ENCODE results near the gene AUNIP. TPM values are rescaled to one million over a fixed set of nuclear protein-coding genes. Genes with fewer than 3 reads are reported as not detected.

AUNIP gene
- total RNA-seq, 6 donors from 2014 or later: 0.43 to 1.1 (median 0.74) TPM; not detected in 3

- no peak for ATAC-seq (ENCODE audit: low FRiP score in 2 of 2)
- H3K4me1 ChIP-seq: peaks cover 16 to 24% (median 17%) of the 10 kb centered on the region in 4 donors
- 56 to 67% methylated on average over 9 of the region's 9 CpGs for WGBS, 2 donors
Observed at GRCh38 chr1:25867210-25867991, 8.1 kb upstream of the AUNIP start.

GRCh38 chr1:25866288-25866687 lies 7.0 kb upstream of the AUNIP start:
- ATAC-seq (ENCODE audit: low FRiP score in 2 of 2): no peak
- DNase-seq: no peak
- Histone ChIP-seq H3K27me3 (no peaks in the 10 kb centered on the region), H3K4me1 (peaks cover 6 to 19% (median 8%) of the 10 kb centered on the region in 4 donors), H3K9me3 (no peaks in the 10 kb centered on the region), H3K4me3 (no peak overlapping the region), H3K36me3 (peaks cover 0 to 10% (median 2%) of the 10 kb centered on the region in 4 donors), H3K27ac (no peak overlapping the region)
- 69 to 78% methylated on average over 1 of the region's 1 CpG for WGBS, 2 donors
- TF ChIP-seq POLR2A (IDR thresholded peaks at IDR 0.05) (no peak), CTCF (IDR thresholded peaks at IDR 0.05) (no peak), EP300 (IDR thresholded peaks at IDR 0.05) (no peak), POLR2AphosphoS5 (IDR thresholded peaks at IDR 0.05) (no peak)

More at GRCh38 chr1:25867210-25867991, 8.1 kb upstream of the AUNIP start:
- no peak for DNase-seq
- H3K9me3 ChIP-seq: no peaks in the 10 kb centered on the region
- H3K27ac ChIP-seq: peak overlapping the region in 2 of 4 donors; percentile 24 to 31
- TF ChIP-seq POLR2AphosphoS5 (IDR thresholded peaks at IDR 0.05) (no peak), CTCF (IDR thresholded peaks at IDR 0.05) (no peak), POLR2A (IDR thresholded peaks at IDR 0.05) (no peak), EP300 (IDR thresholded peaks at IDR 0.05) (no peak)
- H3K36me3 ChIP-seq: peaks cover 0 to 10% (median 2%) of the 10 kb centered on the region in 4 donors
- no peak overlapping the region for H3K4me3 ChIP-seq
- H3K27me3 ChIP-seq: no peaks in the 10 kb centered on the region

- no peaks in the 10 kb centered on the region for H3K9me3 ChIP-seq
- H3K4me3 ChIP-seq: no peak overlapping the region
- no peak for DNase-seq
- 64 to 78% methylated on average over 3 of the region's 3 CpGs for WGBS, 2 donors
- no peak for TF ChIP-seq POLR2AphosphoS5 (IDR thresholded peaks at IDR 0.05)
- no peak overlapping the region for H3K27ac ChIP-seq
- H3K4me1 ChIP-seq: peaks cover 13 to 27% (median 18%) of the 10 kb centered on the region in 4 donors
- ATAC-seq (ENCODE audit: low FRiP score in 2 of 2): no peak
- peaks cover 0 to 10% (median 2%) of the 10 kb centered on the region in 4 donors for H3K36me3 ChIP-seq
- H3K27me3 ChIP-seq: no peaks in the 10 kb centered on the region
Observed at GRCh38 chr1:25864434-25864833, 5.2 kb upstream of the AUNIP start.

GRCh38 chr1:25863486-25864262 lies 4.4 kb upstream of the AUNIP start:
- WGBS, 2 donors: 92 to 94% methylated on average over 22 to 24 of the region's 25 CpGs
- peak in 1 of 2 donors; percentile 52 for DNase-seq
- ATAC-seq (ENCODE audit: low FRiP score in 2 of 2): no peak
- Histone ChIP-seq H3K4me3 (no peak overlapping the region), H3K9me3 (no peaks in the 10 kb centered on the region), H3K36me3 (peaks cover 0 to 10% (median 2%) of the 10 kb centered on the region in 4 donors), H3K4me1 (peaks cover 18 to 32% (median 24%) of the 10 kb centered on the region in 4 donors), H3K27ac (no peak overlapping the region), H3K27me3 (no peaks in the 10 kb centered on the region)
- TF ChIP-seq POLR2AphosphoS5 (IDR thresholded peaks at IDR 0.05) (no peak), POLR2A (IDR thresholded peaks at IDR 0.05) (no peak), EP300 (IDR thresholded peaks at IDR 0.05) (no peak)

GRCh38 chr1:25862785-25863485 lies 3.7 kb upstream of the AUNIP start:
- no peak for TF ChIP-seq CTCF (IDR thresholded peaks at IDR 0.05)
- TF ChIP-seq POLR2A (IDR thresholded peaks at IDR 0.05): no peak
- TF ChIP-seq POLR2AphosphoS5 (IDR thresholded peaks at IDR 0.05): no peak
- TF ChIP-seq EP300 (IDR thresholded peaks at IDR 0.05): no peak
- peak in 1 of 2 donors; percentile 50 for DNase-seq
- no peak for ATAC-seq (ENCODE audit: low FRiP score in 2 of 2)
- Histone ChIP-seq H3K4me3 (no peak overlapping the region), H3K36me3 (peaks cover 0 to 10% (median 2%) of the 10 kb centered on the region in 4 donors), H3K27ac (no peak overlapping the region), H3K27me3 (no peaks in the 10 kb centered on the region), H3K9me3 (no peaks in the 10 kb centered on the region), H3K4me1 (peaks cover 20 to 33% (median 25%) of the 10 kb centered on the region in 4 donors)
- 96 to 97% methylated on average over 18 to 19 of the region's 20 CpGs for WGBS, 2 donors

Measured in upper lobe of left lung (tissue), 6 donors.